Muscle of arm (tissue), 14 donors: Measurements from ENCODE around the gene MS4A4A. TPM values are rescaled to one million over a fixed set of nuclear protein-coding genes. Genes with fewer than 3 reads are reported as not detected.
"Not testable (repeated sequence)": the region's sequence is repeated elsewhere in the genome, so short reads cannot be mapped to it uniquely, and the experiment has no call there.

Source experiments
- DNase-seq: peaks from one replicate; pipeline ENCODE4 v3.0.0-alpha.2; 2013
- long read RNA-seq, 11 donors: transcript quantifications; one replicate each; lab custom pipeline, GENCODE V29; 2026
- polyA plus RNA-seq, 12 donors: library from polyadenylated mRNA; unstranded; fragments of 120-200 nt; gene quantifications; one replicate each; pipeline ENCODE4 v1.2.1, GENCODE V29; 2013; ENCODE audit not compliant: insufficient read length in 12 of 12

The MS4A4A gene
- 10 to 100 TPM in 7 of 12 donors, 1 to 10 TPM in 3, not detected in 2; 5.6 to 18.5 (median 13.1) TPM for polyA plus RNA-seq
- long read RNA-seq, donor 1, partial matches to known transcripts: 21 of 27 reads
- long read RNA-seq, donor 1, other reads (novel, unspliced or antisense): 5 of 27 reads
- long read RNA-seq, donor 2, partial matches to known transcripts: 0 of 4 reads
- long read RNA-seq, donor 2, other reads (novel, unspliced or antisense): 0 of 4 reads
- long read RNA-seq, donor 3, partial matches to known transcripts: 0 of 2 reads
- long read RNA-seq, donor 3, other reads (novel, unspliced or antisense): 0 of 2 reads
- long read RNA-seq, donor 4, partial matches to known transcripts: 0 of 4 reads
- long read RNA-seq, donor 4, other reads (novel, unspliced or antisense): 0 of 4 reads
- long read RNA-seq, donor 5: 0 reads
- long read RNA-seq, donor 6, partial matches to known transcripts: 0 of 1 reads
- long read RNA-seq, donor 6, other reads (novel, unspliced or antisense): 0 of 1 reads
- long read RNA-seq, donor 7, partial matches to known transcripts: 0 of 1 reads
- long read RNA-seq, donor 7, other reads (novel, unspliced or antisense): 0 of 1 reads
- long read RNA-seq, donor 8, partial matches to known transcripts: 0 of 2 reads
- long read RNA-seq, donor 8, other reads (novel, unspliced or antisense): 0 of 2 reads
- long read RNA-seq, donor 9, partial matches to known transcripts: 0 of 4 reads
- long read RNA-seq, donor 9, other reads (novel, unspliced or antisense): 0 of 4 reads
- long read RNA-seq, donor 10, partial matches to known transcripts: 0 of 5 reads
- long read RNA-seq, donor 10, other reads (novel, unspliced or antisense): 0 of 5 reads
- long read RNA-seq, donor 11, transcript MS4A4A-201 (7 exons, 1,604 nt): major isoform, 5 of 8 reads
- long read RNA-seq, donor 11, partial matches to known transcripts: 0 of 8 reads
- long read RNA-seq, donor 11, other reads (novel, unspliced or antisense): 0 of 8 reads

DNA sequence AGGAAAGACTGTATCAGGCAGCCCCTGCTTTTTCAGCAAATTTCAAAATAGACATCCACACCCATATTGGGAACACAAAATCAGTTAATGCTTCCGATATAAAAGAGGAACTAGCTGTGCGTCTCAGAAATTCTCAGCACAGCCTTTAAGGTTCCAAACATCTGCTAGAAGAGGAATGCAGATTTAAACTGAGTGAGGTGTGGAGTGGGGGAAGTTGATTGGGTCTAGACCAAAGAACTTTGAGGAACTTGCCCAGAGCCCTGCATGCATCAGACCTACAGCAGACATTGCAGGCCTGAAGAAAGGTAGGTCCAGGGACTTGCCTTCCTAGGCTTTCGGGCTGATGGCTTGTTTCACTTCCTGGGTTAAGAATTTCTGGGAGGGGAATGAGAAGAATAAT, at the start of gene MS4A4A:
MS4A4A (plus strand) TSS at position 255 of the 400 bp plus-strand sequence; CDS start at position 265, 10 bp downstream.
- DNase-seq: no peak

DNA sequence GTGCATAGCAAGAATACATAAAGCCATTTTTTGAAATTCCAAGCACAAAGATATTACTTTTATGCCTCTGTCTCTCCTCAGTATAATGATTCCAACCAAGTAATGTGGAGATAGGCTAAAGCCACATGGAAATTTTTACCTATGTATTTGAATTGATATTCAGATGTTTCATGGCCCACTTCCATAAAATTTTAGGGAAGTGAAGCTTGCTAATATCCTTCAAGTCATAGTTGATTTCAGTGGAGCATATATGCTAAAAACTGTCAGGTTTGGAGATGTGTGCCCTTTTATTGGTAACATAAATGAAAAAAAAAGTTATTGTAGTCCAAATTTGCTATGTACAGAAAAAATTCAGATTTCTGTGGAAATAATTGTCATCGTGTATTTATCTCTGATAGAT, 49.8 kb upstream of the MS4A4A start:
- no peak for DNase-seq

DNA sequence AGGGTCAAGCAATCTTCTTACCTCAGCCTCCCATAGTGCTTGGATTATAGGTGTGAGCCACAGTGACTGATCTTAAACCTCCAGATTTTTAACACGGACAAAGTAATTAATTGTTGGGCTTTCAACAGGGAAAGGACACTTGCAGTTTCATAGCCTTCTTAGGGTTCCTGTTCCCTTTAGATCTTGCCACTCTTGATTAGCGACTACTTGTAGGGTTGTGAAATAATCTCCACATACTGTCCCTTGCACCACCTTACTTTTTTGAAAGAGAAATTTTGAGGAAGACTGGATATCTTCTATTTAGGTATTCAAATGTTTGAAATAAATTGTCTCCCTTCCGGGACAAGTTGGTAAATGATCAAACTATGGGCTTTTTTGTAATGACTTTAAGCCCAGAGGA, 45.1 kb upstream of the MS4A4A start:
- DNase-seq: no peak

DNA sequence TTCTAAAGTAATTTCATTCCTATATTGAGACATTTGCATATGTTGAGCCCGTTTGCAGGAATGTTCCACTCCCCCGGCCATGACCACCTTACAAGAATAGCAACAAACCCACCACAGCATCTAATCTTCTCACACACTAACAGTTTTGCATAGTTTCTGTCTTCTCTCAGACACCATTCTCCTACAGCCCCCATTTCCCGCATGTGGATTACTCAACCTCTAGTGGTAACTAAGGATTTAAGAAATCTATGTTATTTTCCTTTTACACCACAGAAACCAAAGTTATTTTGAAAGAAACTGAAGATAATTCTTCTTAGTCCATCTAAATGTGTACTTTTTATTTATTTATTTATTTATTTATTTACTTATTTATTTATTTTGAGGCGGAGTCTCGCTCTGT, 39.8 kb upstream of the MS4A4A start:
- DNase-seq: no peak

DNA sequence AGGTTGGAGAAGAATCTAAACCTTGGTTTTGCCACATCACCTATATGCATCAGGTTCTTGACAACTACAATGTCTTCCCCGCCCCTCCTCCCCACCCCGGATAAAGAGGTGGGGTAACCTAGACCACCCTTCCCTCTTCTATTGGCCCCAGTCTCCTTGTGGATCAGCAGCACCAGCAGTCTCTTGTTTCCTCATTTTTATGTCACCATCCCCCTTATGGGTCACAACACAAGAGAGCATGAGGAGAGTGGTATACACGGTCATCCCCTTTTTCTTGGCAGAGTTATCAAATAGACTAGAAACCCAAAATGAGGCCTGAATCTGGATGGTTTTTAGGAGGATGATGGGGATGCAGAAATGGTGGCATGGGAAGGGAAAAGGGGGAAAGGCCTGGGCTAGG, 38.7 kb upstream of the MS4A4A start:
- no peak for DNase-seq

DNA sequence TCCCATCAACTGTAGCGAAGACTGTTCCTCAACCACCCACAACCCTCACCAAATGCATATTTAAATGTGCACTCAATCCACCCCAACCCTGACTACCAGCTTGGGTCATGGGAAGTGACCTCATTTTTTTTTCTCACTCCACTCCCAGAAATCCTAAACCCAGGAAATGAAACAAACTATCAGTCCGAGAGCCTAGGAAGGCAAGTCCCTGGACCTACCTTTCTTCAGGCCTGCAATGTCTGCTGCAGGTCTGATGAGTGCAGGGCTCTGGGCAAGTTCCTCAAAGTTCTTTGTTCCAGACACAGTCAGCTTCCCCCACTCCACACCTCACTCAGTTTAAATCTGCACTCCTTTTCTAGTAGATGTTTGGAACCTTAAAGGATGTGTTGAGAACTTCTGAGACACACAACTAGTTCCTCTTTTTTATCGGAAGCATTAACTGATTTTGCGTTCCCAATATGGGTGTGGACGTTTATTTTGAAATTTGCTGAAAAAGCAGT, 37.7 kb upstream of the MS4A4A start, which contains the start of gene MS4A4E:
MS4A4E (minus strand) TSS at position 398 of the 500 bp plus-strand sequence. CDS start 13,082 bp downstream, outside the sequence.
- DNase-seq: no peak

DNA sequence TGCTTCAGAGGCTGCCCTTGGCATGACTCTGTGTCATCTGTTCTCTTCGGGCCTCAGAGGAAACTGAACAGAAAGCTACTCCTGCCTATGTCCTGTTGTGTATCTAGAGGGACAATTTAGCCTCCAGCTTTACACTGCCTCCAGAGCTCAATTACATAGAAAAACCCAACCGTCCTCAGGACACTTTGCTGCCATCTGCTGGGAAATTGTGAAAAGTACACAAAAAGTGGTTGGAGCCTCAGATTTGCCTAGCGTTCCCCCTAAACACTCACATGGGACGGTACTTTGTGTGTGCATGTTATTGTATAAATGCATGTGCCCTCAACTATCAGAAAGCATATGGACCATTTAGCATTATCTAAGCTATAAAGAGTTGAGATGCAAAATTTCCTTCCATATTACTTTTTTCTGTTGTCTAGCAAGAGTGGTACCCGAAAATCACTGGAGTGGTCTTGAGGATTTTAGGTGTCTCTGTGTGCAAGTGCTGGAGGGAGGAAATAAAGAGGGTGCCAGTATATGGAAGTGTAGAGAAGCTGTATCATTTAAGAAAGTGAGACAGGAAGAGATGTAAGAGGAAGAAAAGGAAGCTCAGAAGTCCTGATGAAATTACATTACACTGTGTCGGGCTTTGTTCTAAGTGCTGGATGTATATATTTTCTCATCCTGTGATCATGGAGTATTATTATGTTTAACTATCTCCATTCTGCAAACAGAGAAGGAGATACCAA, 28.8 kb upstream of the MS4A4A start:
- no peak for DNase-seq

DNA sequence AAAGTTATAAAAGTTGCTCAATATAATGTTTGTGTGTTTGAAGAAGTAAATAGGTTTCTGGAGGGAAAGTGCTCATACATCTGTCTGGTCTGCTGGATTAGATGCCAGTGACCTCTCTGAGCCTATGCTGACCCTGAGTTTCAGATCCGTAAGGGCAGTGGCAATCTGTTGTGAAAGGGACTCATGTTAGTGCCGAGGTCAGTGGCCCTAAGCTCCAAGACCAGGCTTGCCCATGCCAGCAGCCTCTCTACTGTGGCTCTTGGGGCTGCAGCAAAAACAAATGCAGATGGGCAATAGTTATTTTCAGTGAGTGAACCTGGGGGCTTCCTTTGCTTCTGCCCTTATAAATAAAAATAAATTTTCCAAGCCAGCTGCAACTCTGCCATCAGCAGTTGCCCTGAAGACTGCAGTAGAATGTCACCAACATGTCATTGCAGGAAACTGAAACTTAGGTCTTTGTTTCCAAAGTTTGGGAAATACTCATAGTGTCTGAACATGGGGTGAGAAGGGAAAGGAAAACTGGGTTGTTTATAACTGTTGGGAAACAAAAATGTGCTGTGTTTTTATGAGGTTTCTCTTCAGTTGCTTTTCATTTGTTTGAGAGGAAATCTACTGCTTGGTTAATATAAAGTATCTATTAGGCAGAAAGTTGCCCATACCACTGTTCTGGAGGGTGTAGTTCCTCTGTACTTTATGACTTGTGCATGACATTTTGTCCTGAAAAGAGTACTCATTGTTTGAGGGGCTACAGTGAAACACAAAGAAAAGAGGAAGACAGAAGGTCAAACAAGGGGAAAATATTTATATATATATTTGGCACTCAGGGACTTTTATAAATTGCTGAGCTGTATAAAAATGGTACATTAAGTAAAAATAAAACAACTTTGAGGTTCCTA, 28.0 kb upstream of the MS4A4A start:
- DNase-seq: no peak

DNA sequence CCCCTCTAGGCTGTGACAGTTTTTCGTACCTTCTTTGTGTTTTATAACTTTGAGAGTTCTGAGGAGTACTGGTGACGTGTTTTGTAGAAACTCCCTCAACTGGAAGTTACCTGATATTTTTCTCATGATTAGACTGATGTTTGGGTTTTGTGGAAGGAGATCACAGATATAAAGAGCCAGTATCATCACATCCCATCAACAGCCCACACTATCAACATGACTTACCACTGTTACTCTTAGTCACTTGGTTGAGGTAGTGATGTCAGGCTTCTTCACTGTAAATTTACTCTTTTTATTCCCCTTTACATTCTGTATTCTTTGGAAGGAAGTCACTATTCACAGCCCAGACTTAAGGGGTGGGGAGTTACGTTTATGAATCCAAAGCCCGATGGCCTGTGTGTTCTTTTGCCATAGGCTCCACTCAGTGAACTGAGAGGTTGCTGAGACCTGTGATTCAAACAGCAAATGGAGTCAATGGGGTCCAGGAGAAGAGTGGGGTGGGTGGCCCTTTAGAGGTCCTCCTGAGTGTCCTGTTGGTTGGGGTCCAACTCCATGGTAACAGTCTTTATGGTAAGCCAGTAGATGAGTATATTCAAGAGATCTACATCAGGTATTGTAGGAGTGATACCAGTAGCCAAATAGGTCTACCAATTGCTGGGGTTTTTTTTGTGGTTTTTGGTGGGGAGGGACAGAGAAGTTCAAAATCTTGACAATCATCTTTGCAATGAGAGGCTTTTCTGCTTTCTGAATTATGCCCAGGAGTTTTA, 22.3 kb upstream of the MS4A4A start:
- DNase-seq: no peak

DNA sequence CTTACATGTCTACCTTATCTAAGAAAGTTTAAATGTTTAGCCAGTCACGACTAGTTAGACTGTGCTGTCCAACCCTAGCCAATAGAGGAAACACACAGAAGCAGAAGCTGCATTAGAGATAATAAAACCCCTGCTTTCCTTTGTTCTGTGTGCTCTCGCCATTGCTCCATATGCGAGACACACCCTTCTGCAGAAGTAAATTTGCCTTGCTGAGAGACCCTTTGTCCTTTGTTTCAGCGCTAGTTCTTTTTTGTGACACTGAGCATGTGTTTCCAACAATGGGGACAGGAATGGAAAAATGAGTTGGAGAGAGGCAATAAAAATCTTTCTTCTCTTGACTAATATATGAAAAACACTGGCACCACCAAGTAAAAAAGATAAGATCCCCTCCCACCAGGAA, 19.5 kb upstream of the MS4A4A start:
- no peak for DNase-seq

DNA sequence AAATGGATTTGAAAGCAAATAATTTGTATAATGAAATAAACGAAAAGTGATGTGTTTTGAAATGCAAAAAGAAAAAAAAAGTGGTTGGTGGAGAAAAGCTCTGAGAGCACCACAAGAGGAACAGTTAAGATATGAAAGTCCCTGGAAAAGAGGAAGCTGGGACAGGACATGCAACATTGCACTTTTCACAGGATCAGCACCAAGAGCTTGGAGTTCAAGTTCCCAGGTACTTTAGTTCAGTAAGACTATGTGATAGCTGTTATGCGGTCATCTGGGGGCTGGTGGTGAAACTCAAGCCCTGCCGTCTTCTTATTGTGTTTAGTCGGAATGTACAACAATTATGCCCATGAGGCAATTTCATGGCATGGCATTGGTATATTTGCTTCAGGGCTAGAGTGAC, 17.1 kb upstream of the MS4A4A start:
- no peak for DNase-seq

DNA sequence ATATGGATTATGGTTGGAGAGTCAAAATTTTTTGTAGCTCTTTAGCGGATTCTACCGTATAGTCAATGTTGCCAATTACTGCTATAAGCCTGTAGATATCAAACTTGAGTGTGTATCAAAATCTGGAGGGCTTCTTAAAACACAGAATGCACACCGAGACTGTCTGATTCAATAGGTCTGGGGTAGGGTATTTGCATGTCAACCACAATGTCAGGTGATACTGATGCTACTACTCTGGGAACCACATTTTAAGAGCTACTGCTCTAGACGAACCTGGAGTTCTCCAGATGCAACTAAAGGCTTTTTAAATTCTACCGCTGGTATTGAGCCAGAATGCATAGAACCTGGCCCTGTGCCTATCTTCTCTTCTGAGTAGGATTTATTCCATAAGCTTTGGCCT, 15.8 kb upstream of the MS4A4A start:
- no peak for DNase-seq

DNA sequence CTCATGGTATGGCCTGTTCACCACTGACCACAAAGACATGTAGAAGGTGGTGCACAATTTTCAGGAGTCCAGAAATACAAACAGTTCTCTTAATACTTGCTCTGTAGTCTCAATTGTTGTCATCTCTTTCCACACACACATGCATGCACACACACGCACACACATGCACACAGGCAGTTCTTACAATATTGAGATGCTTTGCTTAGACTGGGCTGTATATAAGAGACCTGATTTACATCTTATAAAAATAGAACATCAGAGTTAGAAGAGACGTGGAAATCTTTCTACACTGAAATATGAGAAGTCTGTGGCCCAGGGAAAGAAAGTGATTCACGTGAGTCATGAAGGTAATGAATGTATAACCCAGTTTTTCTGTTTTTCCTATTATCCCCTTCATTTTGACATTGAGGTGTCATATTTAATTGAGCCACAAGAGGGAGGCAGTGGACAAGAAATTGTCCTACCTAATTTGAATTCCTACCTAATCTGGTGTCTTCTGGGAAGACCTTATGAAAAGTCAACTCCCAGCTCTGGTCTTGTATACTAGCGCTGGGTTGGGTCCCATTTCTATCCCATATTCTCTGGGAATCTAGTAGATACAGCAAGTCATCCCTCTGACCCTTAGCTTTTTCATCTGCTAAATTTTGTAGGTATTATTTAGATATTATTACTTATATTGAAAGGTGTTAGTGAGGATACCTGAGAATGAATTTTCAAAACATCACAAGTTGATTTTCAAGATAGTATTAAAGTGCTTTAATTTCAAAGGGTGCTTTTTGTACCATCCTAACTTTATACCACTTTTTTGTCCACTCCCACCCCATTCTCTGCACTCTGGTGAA, 14.9 kb upstream of the MS4A4A start:
- peak; percentile 35 for DNase-seq

DNA sequence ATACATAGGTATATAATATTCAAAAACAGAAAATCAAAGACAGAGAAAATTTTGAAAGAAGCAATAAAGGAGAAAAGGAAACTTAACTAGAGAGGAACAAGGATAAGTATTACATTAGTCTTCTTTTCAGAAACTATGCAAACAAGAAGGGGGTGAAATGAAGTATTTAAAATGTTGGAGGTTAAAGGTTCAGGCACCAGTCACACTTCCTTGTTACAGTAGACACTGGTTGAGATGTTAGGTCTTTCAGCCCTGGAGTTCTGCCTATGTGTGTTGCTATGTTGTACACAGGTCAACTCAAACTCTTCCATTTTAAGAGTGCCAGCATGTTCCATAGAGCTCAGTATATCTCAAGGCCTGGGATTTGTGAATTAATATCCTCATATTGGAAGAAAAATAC, 6.0 kb upstream of the MS4A4A start:
- DNase-seq: no peak

DNA sequence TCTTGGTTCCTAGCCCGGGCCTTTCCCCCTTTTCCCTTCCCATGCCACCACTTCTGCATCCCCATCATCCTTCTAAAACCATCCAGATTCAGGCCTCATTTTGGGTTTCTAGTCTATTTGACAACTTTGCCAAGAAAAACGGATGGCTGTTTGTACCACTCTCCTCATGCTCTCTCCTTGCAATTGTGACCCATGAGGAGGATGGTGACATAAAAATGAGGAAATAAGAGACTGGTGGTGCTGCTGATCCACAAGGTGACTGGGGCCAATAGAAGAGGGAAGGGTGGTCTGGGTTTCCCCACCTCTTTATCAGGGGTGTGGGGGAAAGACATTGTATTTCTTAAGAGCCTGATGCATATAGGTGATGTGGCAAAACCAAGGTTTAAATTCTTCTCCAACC, 1.0 kb downstream of the MS4A4A start:
- no peak for DNase-seq

DNA sequence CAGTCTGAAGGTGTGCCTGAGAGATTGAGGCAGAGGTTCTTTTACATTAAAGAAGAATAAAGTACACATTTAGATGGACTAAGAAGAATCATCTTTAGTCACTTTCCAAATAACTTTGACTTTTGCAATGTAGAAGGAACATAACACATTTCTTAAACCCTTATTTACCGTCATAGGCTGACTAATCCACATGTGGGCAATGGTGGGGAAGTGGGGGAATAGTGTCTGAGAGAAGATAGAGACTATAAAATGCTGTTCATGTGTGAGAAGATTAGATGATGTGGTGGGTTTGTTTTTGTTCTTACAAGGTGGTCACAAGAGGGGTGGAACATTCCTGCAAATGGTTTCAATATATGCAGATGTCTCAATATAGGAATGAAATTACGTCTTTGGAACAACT, 1.8 kb downstream of the MS4A4A start:
- no peak for DNase-seq

DNA sequence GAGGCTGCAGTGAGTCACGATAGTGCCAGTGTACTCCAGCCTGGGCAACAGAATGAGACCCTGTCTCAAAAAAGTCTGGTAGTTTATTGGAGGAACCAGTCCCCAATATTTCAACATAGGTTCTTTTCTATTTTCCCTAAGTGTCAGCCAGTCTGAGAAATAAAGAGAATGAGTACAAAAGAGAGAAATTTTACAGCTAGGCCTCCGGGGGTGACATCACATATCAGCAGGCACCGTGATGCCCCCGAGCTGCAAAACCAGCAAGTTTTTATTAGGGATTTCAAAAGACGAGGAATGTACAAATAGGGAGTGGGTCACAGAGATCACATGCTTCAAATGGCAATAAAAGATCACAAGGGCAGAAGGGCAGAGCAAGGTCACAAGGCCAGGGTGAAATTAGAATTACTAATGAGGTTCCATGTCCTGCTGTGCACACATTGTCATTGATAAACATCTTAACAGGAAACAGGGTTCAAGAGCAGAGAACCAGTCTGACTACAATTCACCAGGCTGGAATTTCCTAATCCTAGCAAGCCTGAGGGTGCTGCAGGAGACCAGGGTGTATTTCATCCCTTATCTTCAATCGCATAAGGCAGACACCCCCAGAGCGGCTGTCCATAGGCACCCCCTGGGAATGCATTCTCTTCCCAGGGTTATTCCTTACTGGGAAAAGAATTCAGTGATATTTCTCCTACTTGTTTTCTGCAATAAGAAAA, 5.1 kb downstream of the MS4A4A start:
- not testable (repeated sequence) for DNase-seq

DNA sequence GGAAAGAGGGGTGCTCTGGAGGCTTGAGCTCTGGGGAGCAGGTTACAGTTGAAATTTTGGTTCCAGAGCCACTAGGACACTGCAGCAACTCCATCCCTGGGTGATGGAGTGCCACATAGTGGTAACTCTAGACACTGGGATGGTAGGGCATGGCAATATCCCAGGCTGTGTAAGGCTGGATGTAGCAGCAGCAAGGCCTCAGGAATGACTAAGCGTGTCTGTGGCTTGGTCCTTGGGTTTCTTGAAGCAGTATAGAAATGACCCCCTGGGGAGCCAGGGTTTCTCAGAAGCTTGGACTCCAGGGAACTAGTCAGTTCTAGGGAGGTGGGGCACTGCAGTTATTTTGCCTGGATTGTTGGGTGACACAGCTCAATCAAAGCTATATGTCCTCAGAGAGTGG, 8.1 kb downstream of the MS4A4A start:
- DNase-seq: no peak
